Cerebellar cortex (tissue), 1 donor: ENCODE results near the gene HLA-DRA.
A peak's percentile ranks its signal among the peaks of the same experiment; 100 is the strongest.
"Not testable (repeated sequence)": the region's sequence is repeated elsewhere in the genome, so short reads cannot be mapped to it uniquely, and the experiment has no call there.

Experiments
- DNase-seq: peaks from one replicate; pipeline ENCODE4 v3.0.0-alpha.2; 2015; ENCODE audit warnings: low spot score

The HLA-DRA gene

GRCh38 chr6:32431142-32431541 lies 8.5 kb upstream of the HLA-DRA start:
- no peak for DNase-seq

GRCh38 chr6:32432050-32432450 lies 7.6 kb upstream of the HLA-DRA start:
- DNase-seq: peak; percentile 29

- DNase-seq: not testable (repeated sequence)
Measured at GRCh38 chr6:32433950-32434349, 5.7 kb upstream of the HLA-DRA start.

- no peak for DNase-seq
Measured at GRCh38 chr6:32436186-32436585, 3.5 kb upstream of the HLA-DRA start.

GRCh38 chr6:32436995-32437836 lies 2.5 kb upstream of the HLA-DRA start:
- DNase-seq: no peak

- no peak for DNase-seq
Measured at GRCh38 chr6:32439139-32439538, 548 bp upstream of the HLA-DRA start.

- DNase-seq: no peak
Measured at GRCh38 chr6:32442243-32442667, 2.6 kb downstream of the HLA-DRA start.

GRCh38 chr6:32442977-32443552 lies 3.4 kb downstream of the HLA-DRA start:
- no peak for DNase-seq

GRCh38 chr6:32444433-32444832 lies 4.7 kb downstream of the HLA-DRA start:
- DNase-seq: no peak

GRCh38 chr6:32445321-32445854 lies 5.7 kb downstream of the HLA-DRA start:
- no peak for DNase-seq

- DNase-seq: no peak
Measured at GRCh38 chr6:32447932-32448331, 8.2 kb downstream of the HLA-DRA start.

GRCh38 chr6:32449088-32449736 lies 9.5 kb downstream of the HLA-DRA start:
- no peak for DNase-seq

GRCh38 chr6:32457054-32457453 lies 17.4 kb downstream of the HLA-DRA start:
- DNase-seq: no peak

GRCh38 chr6:32459781-32460424 lies 20.2 kb downstream of the HLA-DRA start:
- no peak for DNase-seq

- no peak for DNase-seq
Measured at GRCh38 chr6:32460528-32460927, 20.8 kb downstream of the HLA-DRA start.

GRCh38 chr6:32461493-32461892 lies 21.8 kb downstream of the HLA-DRA start:
- DNase-seq: no peak

- DNase-seq: no peak
Measured at GRCh38 chr6:32462609-32463008, 22.9 kb downstream of the HLA-DRA start.

GRCh38 chr6:32467743-32468503 lies 28.2 kb downstream of the HLA-DRA start:
- DNase-seq: not testable (repeated sequence)

- DNase-seq: no peak
Measured at GRCh38 chr6:32472781-32473375, 33.2 kb downstream of the HLA-DRA start.

GRCh38 chr6:32473376-32474348 lies 34.0 kb downstream of the HLA-DRA start:
- peak; percentile 4 for DNase-seq
